B cell (primary cell): Measurements from ENCODE around the gene TEAD1. TPM values are rescaled to one million over a fixed set of nuclear protein-coding genes. Genes with fewer than 3 reads are reported as not detected.

Source experiments
- ATAC-seq: fragments of 200-7000 bp; cut with Tn5 transposase; one replicate; pipeline ENCODE4 v1.10.0; 2021; ENCODE audit warnings: low read depth, mild to moderate bottlenecking, moderate number of reproducible peaks, moderate library complexity
- CTCF ChIA-PET: fragments of 350-600 bp; sonication (Branson Sonifier 250); formaldehyde crosslinking; loops from one replicate; lab custom pipeline; 2021; ENCODE audit warnings: antibody characterized with exemption, inconsistent platforms; lab: Charles Lee
- POLR2A ChIA-PET: fragments of 350-600 bp; sonication (Branson Sonifier 250); formaldehyde crosslinking; loops from one replicate; lab custom pipeline; 2021; ENCODE audit warnings: antibody characterized with exemption; lab: Charles Lee
- DNase-seq: peaks from one replicate; pipeline ENCODE4 v3.0.0; 2013
- H2AFZ ChIP-seq: 2 replicates; pipeline ENCODE4 v1.6.1; 2012; ENCODE audit warnings: mild to moderate bottlenecking, low read depth, low read length; ENCODE audit not compliant: insufficient read depth, poor library complexity, severe bottlenecking
- H3K27ac ChIP-seq, 2 donors: 1 replicate in 1 of 2; 2 replicates in 1 of 2; pipeline ENCODE4 v1.5.1; 2012 to 2013; ENCODE audit warnings: low read length in 2 of 2, mild to moderate bottlenecking in 2 of 2, moderate library complexity in 1 of 2
- H3K27me3 ChIP-seq, 4 experiments: fragments of 200-600 bp in 1 of 4; sonication (generic) in 1 of 4; replicated peaks in 1 of 4; 1 replicate in 2 of 4; 2 replicates in 2 of 4; pipeline versions ENCODE4 v1.6.1 to v1.7.0; 2013 to 2016; ENCODE audit warnings: low read length in 3 of 4, mild to moderate bottlenecking in 2 of 4, mixed read lengths in 1 of 4, moderate library complexity in 1 of 4; ENCODE audit not compliant: insufficient read depth in 4 of 4, control insufficient read depth in 3 of 4; ENCODE audit errors: control extremely low read depth in 1 of 4
- H3K36me3 ChIP-seq, 2 experiments: replicated peaks in 1 of 2; 1 replicate in 1 of 2; 2 replicates in 1 of 2; pipeline versions ENCODE4 v1.6.1 to v1.7.1; 2013; ENCODE audit warnings: low read length in 1 of 2; ENCODE audit not compliant: insufficient read depth in 2 of 2, control insufficient read depth in 1 of 2; ENCODE audit errors: control extremely low read depth in 1 of 2, extremely low read depth in 1 of 2
- H3K4me1 ChIP-seq, 2 donors: fragments of 200-600 bp in 1 of 2; sonication (generic) in 1 of 2; 1 replicate in 1 of 2; 2 replicates in 1 of 2; pipeline versions ENCODE4 v1.5.1 to v1.6.1; 2013 to 2017; ENCODE audit warnings: low read length in 2 of 2; ENCODE audit not compliant: control insufficient read depth in 2 of 2, insufficient read depth in 2 of 2
- H3K4me2 ChIP-seq: replicated peaks from 2 replicates; pipeline ENCODE3; 2012; ENCODE audit warnings: mild to moderate bottlenecking, low read depth, low read length; ENCODE audit not compliant: poor library complexity, severe bottlenecking
- H3K4me3 ChIP-seq, 5 experiments: fragments of 200-600 bp in 1 of 5; sonication (generic) in 1 of 5; 1 replicate in 3 of 5; 2 replicates in 2 of 5; pipeline versions ENCODE4 v1.5.1 to v1.7.0; 2011 to 2016; ENCODE audit warnings: low read length in 4 of 5, mild to moderate bottlenecking in 4 of 5, low read depth in 2 of 5, control low read depth in 1 of 5, moderate library complexity in 1 of 5; ENCODE audit not compliant: insufficient read depth in 1 of 5; ENCODE audit errors: control extremely low read depth in 1 of 5, extremely low read depth in 1 of 5
- H3K79me2 ChIP-seq: fragments of 200-600 bp; sonication (generic); one replicate; pipeline ENCODE4 v1.6.0; 2016; ENCODE audit warnings: low read length; ENCODE audit not compliant: control insufficient read depth, insufficient read depth
- H3K9ac ChIP-seq: fragments of 200-600 bp; sonication (generic); 2 replicates; pipeline ENCODE4 v1.6.1; 2017; ENCODE audit warnings: mild to moderate bottlenecking, low read length, moderate library complexity
- H3K9me3 ChIP-seq, 3 donors: one replicate each; pipeline versions ENCODE4 v1.6.1 to v1.7.1; 2013; ENCODE audit warnings: low read length in 2 of 3; ENCODE audit not compliant: control insufficient read depth in 2 of 3, insufficient read depth in 1 of 3; ENCODE audit errors: control extremely low read depth in 1 of 3
- H4K20me1 ChIP-seq: 2 replicates; pipeline ENCODE4 v1.6.0; 2012; ENCODE audit warnings: mild to moderate bottlenecking, low read length; ENCODE audit not compliant: insufficient read depth, control insufficient read depth, poor library complexity, severe bottlenecking
- H3K27ac Mint-ChIP-seq: one replicate; pipeline ENCODE4 v1.8.0; 2021; ENCODE audit warnings: mixed read lengths
- H3K27me3 Mint-ChIP-seq: one replicate; pipeline ENCODE4 v1.8.0; 2021; ENCODE audit warnings: mixed read lengths
- H3K4me1 Mint-ChIP-seq: one replicate; pipeline ENCODE4 v1.8.0; 2021; ENCODE audit warnings: mixed read lengths
- H3K4me3 Mint-ChIP-seq: one replicate; pipeline ENCODE4 v1.8.0; 2021; ENCODE audit warnings: mixed read lengths
- H3K9me3 Mint-ChIP-seq: one replicate; pipeline ENCODE4 v1.8.0; 2022; ENCODE audit warnings: mixed read lengths; ENCODE audit not compliant: insufficient read depth
- CTCF ChIP-seq: fragments of 200-600 bp; IDR thresholded peaks from one replicate; pipeline ENCODE4 v1.8.0; 2022; ENCODE audit warnings: antibody characterized with exemption, mild to moderate bottlenecking
- EZH2 ChIP-seq: IDR thresholded peaks from 2 replicates; pipeline ENCODE4 v1.6.1; 2012; ENCODE audit warnings: borderline replicate concordance, low read depth, mild to moderate bottlenecking, moderate library complexity, low read length; ENCODE audit not compliant: insufficient read depth, poor library complexity, severe bottlenecking
- WGBS: methylation state at CpG from one replicate; pipeline ENCODE4 v1.1.5; 2013; ENCODE audit warnings: missing lambda C conversion rate; ENCODE audit not compliant: insufficient coverage; 5-methylcytosine and 5-hydroxymethylcytosine counted together
- intact Hi-C: fragments of 100-400 bp; cut with micrococcal nuclease; formaldehyde crosslinking; loops from one replicate; pipeline ENCODE4 v1.10.0; 2022
- polyA plus RNA-seq: library from polyadenylated mRNA; depleted of rRNA; stranded (reverse); fragments of >200 nt; gene quantifications from 2 replicates; pipeline ENCODE4 v1.2.3, GENCODE V29; 2012
- total RNA-seq, 2 donors: library from RNA; stranded (reverse); fragments of 120-200 nt in 1 of 2; gene quantifications; 1 replicate in 1 of 2; 2 replicates in 1 of 2; pipeline versions ENCODE4 v1.2.3 to v1.2.4, GENCODE V29; 2013 to 2022

The TEAD1 gene
- total and polyA plus RNA-seq, 2 donors (not counting 1 experiment from before 2014, with no cell fraction given), result 0.30 TPM; not detected in 1

- Histone ChIP-seq H4K20me1 (no peaks in the 10 kb centered on the region), H3K27ac (no peak overlapping the region), H3K9me3 (peaks cover 0 to 1% (median 0%) of the 10 kb centered on the region in 3 donors), H3K4me2 (no peak overlapping the region), H2AFZ (no peak overlapping the region), H3K4me3 (no peak overlapping the region), H3K4me1 (no peaks in the 10 kb centered on the region), H3K36me3 (no peaks in the 10 kb centered on the region), H3K79me2 (no peaks in the 10 kb centered on the region), H3K27me3 (peaks cover 0 to 10% (median 0%) of the 10 kb centered on the region in 4 experiments), H3K9ac (no peak overlapping the region)
- Mint-ChIP-seq H3K27me3 (peaks cover 25% of the 10 kb centered on the region), H3K27ac (no peak overlapping the region), H3K9me3 (no peaks in the 10 kb centered on the region), H3K4me1 (no peaks in the 10 kb centered on the region), H3K4me3 (no peak overlapping the region)
- POLR2A ChIA-PET, result no interaction called here
- WGBS, result no CpG with 5 or more reads among the region's 1 CpG
- CTCF ChIA-PET, result no interaction called here
- ATAC-seq (no peak), DNase-seq (no peak)
- intact Hi-C loops, result no loop called here
- no peak for TF ChIP-seq EZH2
- TF ChIP-seq CTCF, result no peak
Observed at GRCh38 chr11:12949453-12949852, 275.2 kb downstream of the TEAD1 start.

GRCh38 chr11:12950670-12951069 lies 276.4 kb downstream of the TEAD1 start:
- no peak overlapping the region for H3K4me3 ChIP-seq
- no peak overlapping the region for H2AFZ ChIP-seq
- peaks cover 0 to 1% (median 0%) of the 10 kb centered on the region in 3 donors for H3K9me3 ChIP-seq
- peaks cover 23% of the 10 kb centered on the region for H3K27me3 Mint-ChIP-seq
- no peak overlapping the region for H3K27ac ChIP-seq
- no peak overlapping the region for H3K4me3 Mint-ChIP-seq
- no peaks in the 10 kb centered on the region for H4K20me1 ChIP-seq
- peaks cover 0 to 10% (median 0%) of the 10 kb centered on the region in 4 experiments for H3K27me3 ChIP-seq
- H3K27ac Mint-ChIP-seq, result no peak overlapping the region
- H3K4me1 Mint-ChIP-seq, result no peaks in the 10 kb centered on the region
- intact Hi-C loops, result no loop called here
- no CpG with 5 or more reads among the region's 1 CpG for WGBS
- TF ChIP-seq CTCF (no peak), EZH2 (no peak)
- ChIA-PET CTCF (no interaction called here), POLR2A (no interaction called here)
- ATAC-seq (no peak), DNase-seq (no peak)
- H3K9me3 Mint-ChIP-seq, result peaks cover 3% of the 10 kb centered on the region
- H3K36me3 ChIP-seq, result no peaks in the 10 kb centered on the region
- no peak overlapping the region for H3K4me2 ChIP-seq
- no peak overlapping the region for H3K9ac ChIP-seq
- H3K79me2 ChIP-seq, result no peaks in the 10 kb centered on the region
- H3K4me1 ChIP-seq, result no peaks in the 10 kb centered on the region
